Sigmoid colon (tissue), 7 donors: ENCODE results near the gene DENND4A. TPM values are rescaled to one million over a fixed set of nuclear protein-coding genes. Genes with fewer than 3 reads are reported as not detected.

Source experiments
- DNase-seq: peaks from one replicate; pipeline ENCODE4 v3.0.0-alpha.2; 2019
- H3K27ac ChIP-seq, 4 donors: fragments of 200-600 bp; sonication (generic); one replicate each; pipeline ENCODE4 v1.5.1; 2016 to 2019; ENCODE audit warnings: mild to moderate bottlenecking in 1 of 4
- H3K27me3 ChIP-seq, 3 donors: fragments of 200-600 bp; sonication (generic); one replicate each; pipeline ENCODE4 v1.5.1; 2019; ENCODE audit warnings: mild to moderate bottlenecking in 1 of 3
- H3K36me3 ChIP-seq, 4 donors: fragments of 200-600 bp; sonication (generic); one replicate each; pipeline ENCODE4 v1.5.1; 2016 to 2019
- H3K4me1 ChIP-seq, 4 donors: fragments of 200-600 bp; sonication (generic); one replicate each; pipeline ENCODE4 v1.5.1; 2017 to 2019
- H3K4me3 ChIP-seq, 4 donors: fragments of 200-600 bp; sonication (generic); one replicate each; pipeline ENCODE4 v1.5.1; 2017 to 2019; ENCODE audit warnings: mild to moderate bottlenecking in 2 of 4, moderate library complexity in 1 of 4
- H3K9me3 ChIP-seq, 4 donors: fragments of 200-600 bp in 3 of 4; sonication (generic) in 3 of 4; one replicate each; pipeline versions ENCODE4 v1.5.1 to v1.6.1; 2013 to 2019
- EP300 ChIP-seq, 4 donors: sonication (generic); formaldehyde crosslinking; IDR thresholded peaks; one replicate each; pipeline ENCODE4 v1.6.1; 2017; ENCODE audit warnings: antibody characterized with exemption in 4 of 4
- POLR2A ChIP-seq, 2 donors: fragments of 450-650 bp; IDR thresholded peaks; one replicate each; pipeline ENCODE4 v1.6.1; 2016; ENCODE audit warnings: antibody characterized with exemption in 2 of 2, mild to moderate bottlenecking in 2 of 2, moderate library complexity in 2 of 2
- POLR2AphosphoS5 ChIP-seq, 4 donors: sonication (generic); formaldehyde crosslinking; IDR thresholded peaks; one replicate each; pipeline ENCODE4 v1.6.1; 2017; ENCODE audit warnings: antibody characterized with exemption in 4 of 4
- WGBS, 2 donors: extraction: QIAGEN DNeasy Blood & Tissue Kit; methylation state at CpG; one replicate each; pipeline ENCODE4 v1.1.7; 2013; 5-methylcytosine and 5-hydroxymethylcytosine counted together
- intact Hi-C: fragments of 100-400 bp; cut with DNase I; formaldehyde crosslinking; loops from one replicate; pipeline ENCODE4 v1.15.1; 2023
- polyA plus RNA-seq, 3 donors: library from polyadenylated mRNA; stranded (reverse); fragments of 200-250 nt; gene quantifications; one replicate each; pipeline ENCODE4 v1.2.3, GENCODE V29; 2013
- total RNA-seq, 4 donors: library from RNA; depleted of rRNA; stranded (reverse); fragments of >200 nt; gene quantifications; one replicate each; pipeline ENCODE4 v1.1.0, GENCODE V29; 2016
- TF ChIP-seq, protein P1 (sequence below), 4 experiments: fragments of 450-650 bp in 3 of 4; fragments of 200-600 bp in 1 of 4; IDR thresholded peaks; one replicate each; pipeline ENCODE4 v1.5.1; 2016 to 2019; ENCODE audit warnings: antibody characterized with exemption in 4 of 4, mild to moderate bottlenecking in 3 of 4, moderate library complexity in 2 of 4
- donor health status: healthy with polysubstance abuse.
- donor health status: Bipolar disorder and iron deficiency.
- donor health status: healthy.

DENND4A gene
- total and polyA plus RNA-seq, 7 donors, result 2.4 to 46.1 (median 29.3) TPM

DNA sequence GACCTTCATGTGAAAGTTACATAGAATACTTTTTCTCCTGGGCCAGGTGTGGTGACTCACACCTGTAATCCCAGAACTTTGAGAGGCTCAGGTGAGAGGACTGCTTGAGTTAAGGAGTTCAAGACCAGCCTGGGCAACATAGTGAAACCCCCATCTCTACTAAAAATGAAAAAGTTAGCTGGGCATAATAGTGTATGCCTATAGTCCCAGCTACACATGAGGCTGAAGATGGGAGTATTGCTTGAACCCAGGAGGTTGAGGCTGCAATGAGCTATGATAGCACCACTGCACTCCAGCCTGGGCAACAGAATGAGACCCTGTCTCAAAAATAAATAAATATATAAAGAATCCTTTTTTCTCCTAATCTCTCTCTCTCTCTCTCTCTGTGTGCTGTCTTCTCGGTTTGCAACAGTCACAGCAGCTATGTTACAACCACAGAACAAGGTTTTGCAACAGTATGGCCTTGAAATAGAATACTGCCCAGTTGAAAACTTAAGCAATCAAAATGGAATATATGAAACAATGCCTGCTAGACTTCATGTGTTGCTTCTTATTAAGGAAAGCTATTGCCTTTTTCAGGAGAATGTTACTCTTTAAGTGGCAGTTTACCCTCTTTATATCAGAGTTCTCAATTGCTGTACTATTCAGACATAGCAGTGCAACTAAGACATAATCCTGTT lies 12.3 kb upstream of the DENND4A start:
- WGBS, 2 donors, result 78 to 79% methylated on average over 1 of the region's 1 CpG
- no peaks in the 10 kb centered on the region for H3K4me1 ChIP-seq
- TF ChIP-seq POLR2AphosphoS5 (IDR thresholded peaks at IDR 0.05), result no peak
- no peak for TF ChIP-seq POLR2A (IDR thresholded peaks at IDR 0.05)
- TF ChIP-seq EP300 (IDR thresholded peaks at IDR 0.05), result no peak
- TF ChIP-seq, protein P1, sequence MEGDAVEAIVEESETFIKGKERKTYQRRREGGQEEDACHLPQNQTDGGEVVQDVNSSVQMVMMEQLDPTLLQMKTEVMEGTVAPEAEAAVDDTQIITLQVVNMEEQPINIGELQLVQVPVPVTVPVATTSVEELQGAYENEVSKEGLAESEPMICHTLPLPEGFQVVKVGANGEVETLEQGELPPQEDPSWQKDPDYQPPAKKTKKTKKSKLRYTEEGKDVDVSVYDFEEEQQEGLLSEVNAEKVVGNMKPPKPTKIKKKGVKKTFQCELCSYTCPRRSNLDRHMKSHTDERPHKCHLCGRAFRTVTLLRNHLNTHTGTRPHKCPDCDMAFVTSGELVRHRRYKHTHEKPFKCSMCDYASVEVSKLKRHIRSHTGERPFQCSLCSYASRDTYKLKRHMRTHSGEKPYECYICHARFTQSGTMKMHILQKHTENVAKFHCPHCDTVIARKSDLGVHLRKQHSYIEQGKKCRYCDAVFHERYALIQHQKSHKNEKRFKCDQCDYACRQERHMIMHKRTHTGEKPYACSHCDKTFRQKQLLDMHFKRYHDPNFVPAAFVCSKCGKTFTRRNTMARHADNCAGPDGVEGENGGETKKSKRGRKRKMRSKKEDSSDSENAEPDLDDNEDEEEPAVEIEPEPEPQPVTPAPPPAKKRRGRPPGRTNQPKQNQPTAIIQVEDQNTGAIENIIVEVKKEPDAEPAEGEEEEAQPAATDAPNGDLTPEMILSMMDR (IDR thresholded peaks at IDR 0.05), result no peak
- no peaks in the 10 kb centered on the region for H3K36me3 ChIP-seq
- no peaks in the 10 kb centered on the region for H3K27me3 ChIP-seq
- H3K27ac ChIP-seq, result no peak overlapping the region
- no peak overlapping the region for H3K4me3 ChIP-seq
- DNase-seq, result no peak
- H3K9me3 ChIP-seq, result no peaks in the 10 kb centered on the region
- intact Hi-C loops, result no loop called here

DNA sequence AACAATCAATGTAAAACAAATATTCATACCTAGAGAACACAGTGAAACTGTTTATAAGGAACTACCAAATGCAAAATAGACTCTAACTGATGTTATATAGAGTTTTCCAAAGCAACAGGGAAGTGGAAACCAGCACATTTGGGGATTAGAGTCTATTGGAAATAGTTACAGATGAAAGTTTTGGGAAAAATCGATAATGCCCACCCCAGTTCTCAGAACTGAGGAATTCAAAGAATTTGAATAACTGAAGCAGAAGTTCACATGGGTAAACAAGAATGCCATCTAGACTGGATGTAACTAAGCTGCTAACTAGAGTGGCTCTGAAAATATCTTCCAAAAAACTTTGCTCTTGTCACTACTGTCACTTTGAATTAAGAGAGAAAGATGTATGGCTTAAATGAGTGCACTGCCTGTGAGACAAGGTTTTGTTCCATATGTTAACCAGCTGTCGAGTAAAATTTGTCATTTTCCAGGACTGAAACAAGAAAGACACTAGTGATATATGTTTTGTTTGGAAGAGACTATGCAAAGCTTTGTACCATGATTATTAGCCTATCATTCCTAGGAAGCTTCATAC lies 9.2 kb upstream of the DENND4A start:
- Histone ChIP-seq H3K36me3 (no peaks in the 10 kb centered on the region), H3K4me1 (no peaks in the 10 kb centered on the region), H3K9me3 (no peaks in the 10 kb centered on the region), H3K27ac (no peak overlapping the region), H3K27me3 (no peaks in the 10 kb centered on the region), H3K4me3 (no peak overlapping the region)
- no peak for TF ChIP-seq POLR2AphosphoS5 (IDR thresholded peaks at IDR 0.05)
- TF ChIP-seq, protein P1 (IDR thresholded peaks at IDR 0.05), result no peak
- TF ChIP-seq POLR2A (IDR thresholded peaks at IDR 0.05), result no peak
- TF ChIP-seq EP300 (IDR thresholded peaks at IDR 0.05), result no peak
- no peak for DNase-seq
- 80 to 81% methylated on average over 2 of the region's 2 CpGs for WGBS, 2 donors
- intact Hi-C loops, result no loop called here

DNA sequence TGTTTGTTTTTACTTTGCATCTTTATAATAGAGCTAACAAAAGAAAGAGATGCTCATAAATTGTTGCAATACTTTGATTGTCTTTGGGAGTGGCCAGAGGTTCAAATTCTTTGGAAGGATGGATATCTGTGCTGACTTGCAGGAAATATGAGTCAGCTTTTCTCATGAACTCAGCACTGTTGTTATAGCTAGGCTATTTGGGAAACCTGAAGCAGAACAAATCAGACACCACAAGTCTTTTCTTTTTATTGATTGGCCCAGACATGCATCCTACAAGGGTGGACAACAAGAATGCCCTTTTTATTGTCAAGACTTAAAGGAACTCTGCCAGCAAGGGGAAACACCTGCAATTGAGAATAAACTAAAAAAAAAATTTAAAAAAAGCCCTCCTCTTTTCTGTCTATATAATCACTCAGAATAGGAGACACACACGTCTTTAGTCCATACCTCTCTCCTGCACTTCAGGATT lies 4.6 kb upstream of the DENND4A start:
- H3K4me3 ChIP-seq, result no peak overlapping the region
- no peaks in the 10 kb centered on the region for H3K27me3 ChIP-seq
- intact Hi-C loops, result no loop called here
- no peak overlapping the region for H3K27ac ChIP-seq
- no peaks in the 10 kb centered on the region for H3K9me3 ChIP-seq
- 52% methylated on average over 1 of the region's 1 CpG for WGBS, 2 donors
- DNase-seq, result no peak
- H3K4me1 ChIP-seq, result peaks cover 0 to 10% (median 7%) of the 10 kb centered on the region in 4 donors
- TF ChIP-seq POLR2A (IDR thresholded peaks at IDR 0.05), result no peak
- TF ChIP-seq, protein P1 (IDR thresholded peaks at IDR 0.05), result no peak
- no peaks in the 10 kb centered on the region for H3K36me3 ChIP-seq

DNA sequence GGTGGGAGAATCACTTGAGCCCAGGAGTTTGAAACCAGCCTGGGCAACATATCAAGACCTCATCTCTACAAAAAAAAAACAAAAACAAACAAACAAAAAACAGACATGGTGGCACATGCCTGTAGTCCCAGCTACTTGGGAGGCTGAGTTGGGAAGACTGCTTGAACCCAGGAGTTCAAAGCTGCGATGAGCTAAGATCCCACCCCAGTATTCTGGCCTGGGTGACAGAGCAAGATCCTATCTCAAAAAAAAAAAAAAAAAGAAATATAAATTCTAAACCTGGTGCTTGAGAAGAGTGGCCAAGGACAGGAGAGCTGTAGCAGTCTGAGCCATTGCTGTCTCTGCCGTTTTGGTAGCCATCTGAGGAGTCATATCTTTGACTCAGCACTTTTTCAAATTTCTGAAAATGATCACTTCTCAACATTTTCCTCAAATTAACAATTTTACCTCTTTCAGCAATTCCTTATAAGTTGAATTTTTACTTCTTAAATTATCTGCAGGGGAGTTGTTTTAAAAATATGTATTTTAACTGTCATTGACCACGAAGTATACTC lies 3.6 kb upstream of the DENND4A start:
- Histone ChIP-seq H3K27ac (no peak overlapping the region), H3K9me3 (no peaks in the 10 kb centered on the region), H3K4me1 (peaks cover 0 to 11% (median 9%) of the 10 kb centered on the region in 4 donors), H3K27me3 (no peaks in the 10 kb centered on the region), H3K36me3 (no peaks in the 10 kb centered on the region), H3K4me3 (no peak overlapping the region)
- intact Hi-C loops, result no loop called here
- WGBS, 2 donors, result 63 to 81% methylated on average over 3 of the region's 3 CpGs
- DNase-seq, result no peak
- TF ChIP-seq POLR2AphosphoS5 (IDR thresholded peaks at IDR 0.05), result no peak
- TF ChIP-seq, protein P1 (IDR thresholded peaks at IDR 0.05), result no peak
- no peak for TF ChIP-seq POLR2A (IDR thresholded peaks at IDR 0.05)
- no peak for TF ChIP-seq EP300 (IDR thresholded peaks at IDR 0.05)
